Left lung (tissue), 10 donors: Measurements from ENCODE around the gene SAMD10. TPM values are rescaled to one million over a fixed set of nuclear protein-coding genes. Genes with fewer than 3 reads are reported as not detected.
A peak's percentile ranks its signal among the peaks of the same experiment; 100 is the strongest.

Experiments
- ATAC-seq: fragments of 200-7000 bp; cut with Tn5 transposase; one replicate; pipeline ENCODE4 v1.9.1; 2020; ENCODE audit warnings: moderate library complexity
- DNase-seq, 4 donors: peaks; one replicate each; pipeline ENCODE4 v3.0.0-alpha.2; 2013 to 2020
- H3K27ac ChIP-seq, 2 donors: fragments of 200-600 bp; sonication (generic) in 1 of 2; one replicate each; pipeline versions ENCODE4 v1.5.0 to v1.8.0; 2020 to 2021
- H3K27me3 ChIP-seq, 2 donors: fragments of 200-600 bp; sonication (generic) in 1 of 2; one replicate each; pipeline versions ENCODE4 v1.5.0 to v1.8.0; 2020 to 2021
- H3K36me3 ChIP-seq, 2 donors: fragments of 200-600 bp; sonication (generic) in 1 of 2; one replicate each; pipeline versions ENCODE4 v1.5.0 to v1.8.0; 2020 to 2021
- H3K4me1 ChIP-seq, 2 donors: fragments of 200-600 bp; one replicate each; pipeline ENCODE4 v1.8.0; 2021
- H3K4me3 ChIP-seq, 2 donors: fragments of 200-600 bp; sonication (generic) in 1 of 2; one replicate each; pipeline versions ENCODE4 v1.5.0 to v1.8.0; 2020 to 2021; ENCODE audit warnings: mild to moderate bottlenecking in 1 of 2
- H3K9me3 ChIP-seq, 2 donors: fragments of 200-600 bp; sonication (generic) in 1 of 2; one replicate each; pipeline versions ENCODE4 v1.5.0 to v1.8.0; 2020 to 2021
- CTCF ChIP-seq, 2 donors: fragments of 200-600 bp; sonication (generic) in 1 of 2; IDR thresholded peaks; one replicate each; pipeline versions ENCODE4 v1.5.0 to v1.8.0; 2021; ENCODE audit warnings: antibody characterized with exemption in 2 of 2
- intact Hi-C, 2 donors: fragments of 100-400 bp; cut with DNase I; formaldehyde crosslinking; loops; one replicate each; pipeline versions ENCODE4 v1.11.2 to v1.14.2; 2022
- polyA plus RNA-seq, 6 donors: library from polyadenylated mRNA; unstranded; fragments of 120-200 nt; gene quantifications; one replicate each; pipeline ENCODE4 v1.2.1, GENCODE V29; 2013; ENCODE audit not compliant: insufficient read length in 6 of 6
- total RNA-seq, 2 donors: library from RNA; stranded (reverse); fragmentation: NEBNext Ultra II Directional; extraction: Animal tissue kit (Norgen Biotek cat#: 25700); gene quantifications; one replicate each; pipeline ENCODE4 v1.2.1, GENCODE V29; 2021
- donor health status: DM: no; HTN: yes; CAD: no.
- donor health status: DM: no; HTN: no; CAD: no.

SAMD10 gene
- total and polyA plus RNA-seq, 8 donors = 4.6 to 10.5 (median 7.1) TPM

- no peak for TF ChIP-seq CTCF (IDR thresholded peaks at IDR 0.05)
- H3K27ac ChIP-seq = peak within 1 kb of the TSS in 1 of 2 donors; percentile 37
- H3K4me3 ChIP-seq = peak within 1 kb of the TSS; percentile 53 to 54
- intact Hi-C loops = no loop called here
- ATAC-seq = peak; percentile 61
- DNase-seq = peak in 3 of 4 donors; percentile 67 to 82 (median 80)
- peaks cover 0 to 6% of the 10 kb centered on the region in 2 donors for H3K27me3 ChIP-seq
- peaks cover 19 to 28% of the 10 kb centered on the region in 2 donors for H3K4me1 ChIP-seq
- H3K36me3 ChIP-seq = peaks cover 0 to 19% of the 10 kb centered on the region in 2 donors
- no peaks in the 10 kb centered on the region for H3K9me3 ChIP-seq
Measured at GRCh38 chr20:63969838-63970713, 9.4 kb downstream of the SAMD10 start, which contains the start of gene ZNF512B. Gene ZNF512B (minus strand): TSS chr20:63969930. CDS start chr20:63967950, 1,980 bp downstream.

- ATAC-seq (no peak), DNase-seq (peak in 1 of 4 donors; percentile 81)
- Histone ChIP-seq H3K27ac (peak overlapping the region in 1 of 2 donors; percentile 37), H3K27me3 (peaks cover 0 to 6% of the 10 kb centered on the region in 2 donors), H3K9me3 (no peaks in the 10 kb centered on the region), H3K36me3 (peaks cover 0 to 23% of the 10 kb centered on the region in 2 donors), H3K4me3 (peak overlapping the region; percentile 53 to 54), H3K4me1 (peaks cover 19 to 28% of the 10 kb centered on the region in 2 donors)
- TF ChIP-seq CTCF (IDR thresholded peaks at IDR 0.05) = no peak
- intact Hi-C loops = no loop called here
Measured at GRCh38 chr20:63968928-63969760, 10.3 kb downstream of the SAMD10 start.

GRCh38 chr20:63968136-63968927 is 11.1 kb downstream of the SAMD10 start:
- Histone ChIP-seq H3K27me3 (peaks cover 0 to 6% of the 10 kb centered on the region in 2 donors), H3K4me3 (peak overlapping the region; percentile 53 to 54), H3K27ac (peak overlapping the region in 1 of 2 donors; percentile 37), H3K36me3 (peaks cover 0 to 31% of the 10 kb centered on the region in 2 donors), H3K4me1 (peaks cover 13 to 28% of the 10 kb centered on the region in 2 donors), H3K9me3 (no peaks in the 10 kb centered on the region)
- DNase-seq (peak in 1 of 4 donors; percentile 58), ATAC-seq (no peak)
- TF ChIP-seq CTCF (IDR thresholded peaks at IDR 0.05) = no peak
- intact Hi-C loops = no loop called here

- ATAC-seq = no peak
- intact Hi-C loops = no loop called here
- no peak overlapping the region for H3K27ac ChIP-seq
- H3K4me1 ChIP-seq = peaks cover 13 to 26% of the 10 kb centered on the region in 2 donors
- H3K4me3 ChIP-seq = no peak overlapping the region
- peaks cover 0 to 39% of the 10 kb centered on the region in 2 donors for H3K36me3 ChIP-seq
- peaks cover 0 to 6% of the 10 kb centered on the region in 2 donors for H3K27me3 ChIP-seq
- no peak for TF ChIP-seq CTCF (IDR thresholded peaks at IDR 0.05)
- peak in 1 of 4 donors; percentile 72 for DNase-seq
- H3K9me3 ChIP-seq = no peaks in the 10 kb centered on the region
Measured at GRCh38 chr20:63967330-63968135, 11.9 kb downstream of the SAMD10 start.
